Activated T-helper 9 cell treated with anti-CD3 and anti-CD28 coated beads, Interleukin-2, amount 50 U/mL, for 16 hours (primary cell): ENCODE data around the gene P2RX1.

Source experiments
- DNase-seq: peaks from one replicate; pipeline ENCODE4 v3.0.0-alpha.2; 2020; ENCODE audit warnings: low read depth

P2RX1 gene

DNA sequence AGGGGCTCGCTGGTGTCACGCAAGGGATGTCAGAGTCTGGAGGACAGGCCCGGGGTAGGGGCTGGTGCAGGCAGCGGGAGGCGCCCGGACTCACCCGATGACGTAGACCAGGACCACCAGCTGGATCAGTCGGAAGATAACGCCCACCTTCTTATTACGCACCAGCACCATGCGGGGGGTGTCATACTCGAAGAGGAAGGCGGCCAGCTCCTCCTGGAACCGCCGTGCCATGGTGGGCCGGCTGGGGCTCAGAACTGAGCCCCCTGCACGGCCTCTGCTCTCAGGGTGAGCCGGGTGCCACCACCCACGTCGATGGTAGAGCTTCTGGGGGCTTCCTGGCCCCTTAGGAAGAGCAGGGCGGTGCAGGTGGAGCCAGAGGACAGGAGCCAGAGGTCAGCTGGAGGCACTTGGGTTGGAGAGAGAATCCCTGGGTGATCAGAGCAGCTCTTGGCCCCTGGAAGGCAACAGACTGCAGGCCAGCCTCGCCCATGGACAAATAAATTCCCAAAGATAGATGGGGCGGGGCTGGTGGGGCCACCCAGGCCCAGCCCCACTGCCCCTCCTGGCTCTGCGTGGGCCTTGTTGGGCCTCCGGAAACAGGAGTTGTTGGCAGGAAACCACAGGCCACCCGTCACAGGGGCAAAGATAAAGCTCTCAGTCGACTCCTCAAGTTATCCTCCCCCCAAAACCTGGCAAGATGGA, at the start of gene P2RX1:
P2RX1 (minus strand) TSS at position 471 of the 702 bp plus-strand sequence; CDS start at position 231, 240 bp downstream.
- DNase-seq: no peak

DNA sequence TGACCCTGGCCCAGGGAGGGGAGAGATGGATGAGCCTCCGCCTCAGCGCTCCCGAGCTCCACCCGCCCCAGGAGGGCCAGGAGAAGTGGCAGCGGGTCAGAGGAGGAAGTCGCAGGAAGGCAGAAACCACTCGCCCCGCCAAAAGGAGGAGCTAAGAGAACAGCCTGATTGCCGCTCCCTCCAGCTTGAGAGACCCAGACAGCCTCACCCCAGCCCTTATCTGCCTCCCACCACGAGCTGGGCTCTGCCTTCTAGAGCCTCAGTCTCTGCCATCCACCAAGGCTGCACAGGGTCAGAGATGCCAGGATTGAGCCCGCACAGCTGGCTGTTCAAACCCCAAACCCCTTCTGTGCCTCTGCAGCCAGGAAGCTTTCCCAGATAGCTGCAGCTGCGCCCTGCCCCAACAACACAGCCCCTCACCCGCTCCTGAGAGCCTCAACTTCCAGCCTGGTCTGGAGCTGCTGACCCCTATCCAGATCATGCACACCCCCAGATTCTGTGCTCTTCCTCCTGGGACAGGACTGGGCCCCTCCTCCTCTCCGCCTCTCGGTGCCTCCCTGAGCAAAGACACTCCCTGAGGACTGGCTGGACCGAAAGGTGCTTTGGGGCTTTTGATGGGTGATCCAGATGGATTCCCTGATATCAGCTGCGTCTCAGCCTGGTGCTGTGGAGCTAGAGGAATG, 49.0 kb upstream of the P2RX1 start:
- DNase-seq: peak; percentile 42

DNA sequence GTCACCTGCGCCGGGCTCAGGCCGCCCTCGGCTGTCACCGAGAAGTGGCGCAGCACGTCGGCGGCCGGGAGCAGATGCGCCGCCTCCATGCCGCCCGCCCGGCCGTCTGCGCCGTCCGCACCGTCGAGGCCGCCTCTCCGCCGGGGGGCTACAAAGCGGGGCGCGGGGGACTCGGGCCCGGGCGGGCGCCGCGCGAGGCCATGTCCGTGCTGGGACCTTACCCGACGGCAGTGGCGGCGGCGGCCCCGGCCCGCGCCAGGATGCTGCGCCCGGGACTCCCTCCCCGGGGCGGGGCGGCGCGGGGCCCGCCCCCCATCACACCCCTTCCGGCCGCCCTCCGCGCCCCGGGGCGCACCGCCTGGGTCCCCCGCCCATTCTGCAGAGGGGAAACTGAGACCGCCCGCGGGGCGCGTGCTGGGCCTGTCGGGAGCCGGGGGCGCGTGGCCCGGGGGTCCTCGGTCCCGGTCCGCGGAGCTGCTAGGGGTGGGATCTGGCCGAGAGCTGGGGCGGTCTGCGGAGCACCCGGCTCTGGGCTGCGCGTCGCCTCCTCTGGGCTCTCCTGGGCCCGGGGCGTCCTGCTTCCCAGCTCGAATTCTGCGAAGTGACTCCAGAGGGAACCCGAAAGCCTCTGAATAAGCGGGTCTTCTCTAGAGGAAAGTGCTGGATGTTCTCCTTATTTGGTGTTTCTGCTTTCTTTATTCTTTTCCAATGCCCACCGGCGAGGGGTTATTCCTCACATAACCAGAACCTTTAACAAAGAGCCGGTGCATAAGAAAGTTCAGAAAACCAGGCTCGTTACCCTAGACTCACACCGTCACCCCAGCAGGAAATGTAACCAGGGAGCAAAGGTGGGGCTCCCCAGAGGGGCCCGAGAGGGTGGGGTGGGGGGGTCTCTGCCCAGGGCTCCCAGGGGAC, 48.2 kb upstream of the P2RX1 start, which contains the start of gene ATP2A3:
ATP2A3 (minus strand) TSS at position 235 of the 915 bp plus-strand sequence; CDS start at position 89, 146 bp downstream.
- peak; percentile 64 for DNase-seq

DNA sequence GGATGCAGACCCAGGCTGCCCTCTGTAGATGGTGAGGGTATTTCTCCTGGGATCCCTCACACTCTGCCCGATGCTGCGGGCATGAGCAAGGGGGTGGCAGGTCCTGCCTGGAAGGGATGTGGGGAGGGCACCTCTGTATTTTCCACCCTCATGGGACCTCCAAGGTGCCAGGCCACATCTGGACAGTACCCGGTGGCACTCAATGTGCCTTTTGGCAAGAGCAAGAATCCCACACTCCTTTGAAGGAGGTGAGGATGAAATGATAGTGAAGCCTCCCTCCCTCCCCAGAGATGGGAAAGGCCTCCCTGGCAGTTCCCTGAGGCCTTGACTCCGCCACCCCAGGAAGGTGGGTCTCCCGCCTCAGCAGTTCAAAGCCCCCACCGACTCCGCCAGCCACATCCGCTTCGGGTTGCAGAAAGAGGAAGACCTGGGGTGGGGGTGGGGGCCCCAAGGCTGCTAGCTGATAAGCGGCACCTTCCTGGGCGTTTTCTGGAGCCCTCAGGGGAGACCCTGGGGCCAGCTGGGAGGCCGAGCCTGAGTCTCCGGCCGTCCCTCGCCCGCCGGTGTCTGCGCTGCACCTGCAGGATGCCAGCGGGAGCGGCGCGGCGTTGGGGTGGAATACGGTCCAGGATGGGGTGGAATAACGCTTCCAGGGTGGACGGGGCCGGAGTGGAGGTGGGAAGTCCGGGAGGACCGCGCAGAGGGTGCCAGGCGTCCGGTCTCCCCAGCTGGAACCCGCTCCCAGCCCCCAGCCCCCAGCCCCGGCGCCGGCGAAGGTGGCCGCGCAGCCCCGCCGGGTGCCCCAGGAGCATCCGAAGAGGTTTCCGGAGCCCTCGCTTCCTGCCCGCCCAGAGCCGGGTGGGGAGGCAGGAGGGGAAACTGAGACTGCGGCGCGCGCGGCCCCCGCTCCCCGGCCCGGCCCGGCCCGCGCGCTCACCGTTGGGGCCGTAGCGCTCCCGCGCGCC, 47.3 kb upstream of the P2RX1 start:
- DNase-seq: peak; percentile 41

DNA sequence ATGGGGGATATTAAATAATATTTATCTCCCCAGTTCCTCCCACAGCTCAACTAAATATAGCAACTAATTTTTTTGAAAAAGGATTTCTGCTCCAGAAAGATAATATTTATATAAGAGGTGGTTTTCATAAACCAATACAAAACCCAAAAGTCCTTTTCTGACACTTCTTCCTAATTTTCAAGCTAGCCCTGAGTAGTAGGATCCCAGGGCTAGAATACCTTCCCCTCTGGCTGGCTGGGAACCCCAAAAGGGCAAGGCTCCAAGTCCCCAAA, 46.6 kb upstream of the P2RX1 start:
- no peak for DNase-seq

DNA sequence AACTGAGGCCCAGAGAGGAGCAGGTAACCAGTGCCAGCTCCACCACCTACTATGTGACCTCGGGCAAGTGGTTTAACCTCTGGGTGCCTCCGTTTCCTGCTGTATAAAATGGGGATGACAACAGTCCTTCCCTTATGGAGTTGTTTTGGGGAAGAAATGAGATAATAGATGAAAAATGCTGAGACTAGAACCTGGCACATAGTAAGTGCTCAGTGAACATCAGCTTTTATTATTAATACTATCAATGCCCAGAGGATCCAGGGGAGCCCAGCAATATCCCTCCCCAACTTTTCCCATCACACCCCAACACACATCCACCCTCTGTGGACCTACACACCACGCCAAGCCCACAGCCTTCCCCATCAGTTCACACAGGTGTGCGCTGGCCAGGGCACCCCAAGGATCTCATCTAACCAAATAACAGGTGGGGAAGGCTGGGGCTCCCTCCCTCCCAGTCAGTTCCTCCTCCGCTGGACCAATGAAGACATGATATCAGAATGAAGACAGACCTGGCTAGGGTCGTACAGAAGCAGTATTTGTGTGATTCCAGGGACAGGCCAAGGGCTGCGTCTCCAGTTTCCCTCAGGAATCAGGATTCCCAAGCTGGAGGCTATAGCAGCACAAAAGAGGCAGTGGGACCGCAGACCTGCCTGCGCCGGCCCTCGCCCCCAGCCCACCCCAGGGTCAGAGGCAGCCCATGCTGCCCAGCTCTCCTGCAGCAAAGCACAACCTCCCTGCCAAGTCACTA, 46.1 kb upstream of the P2RX1 start:
- DNase-seq: no peak

DNA sequence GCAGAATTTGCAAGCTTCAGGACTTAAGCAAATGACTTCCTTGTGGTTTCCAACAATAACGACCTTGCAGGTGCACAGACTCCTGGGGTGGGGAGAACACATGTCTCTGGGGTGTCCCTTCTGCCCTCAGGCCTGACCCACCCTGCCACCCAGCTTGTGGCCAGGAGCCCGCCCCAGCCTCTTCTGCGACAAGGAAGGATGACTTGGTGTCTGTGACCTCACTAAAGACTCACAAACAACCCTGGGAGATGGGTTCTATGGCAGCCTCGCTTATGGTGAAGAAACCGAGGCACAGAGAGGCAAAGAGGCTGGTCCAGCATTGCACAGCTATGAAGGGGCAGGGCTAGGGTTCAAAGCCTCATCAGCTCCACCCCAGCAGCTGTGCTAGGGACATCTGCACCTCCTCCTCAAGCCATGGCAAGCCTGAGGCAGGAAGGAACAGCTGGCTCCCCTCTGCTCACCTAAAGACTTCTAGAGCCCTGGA, 45.3 kb upstream of the P2RX1 start:
- no peak for DNase-seq

DNA sequence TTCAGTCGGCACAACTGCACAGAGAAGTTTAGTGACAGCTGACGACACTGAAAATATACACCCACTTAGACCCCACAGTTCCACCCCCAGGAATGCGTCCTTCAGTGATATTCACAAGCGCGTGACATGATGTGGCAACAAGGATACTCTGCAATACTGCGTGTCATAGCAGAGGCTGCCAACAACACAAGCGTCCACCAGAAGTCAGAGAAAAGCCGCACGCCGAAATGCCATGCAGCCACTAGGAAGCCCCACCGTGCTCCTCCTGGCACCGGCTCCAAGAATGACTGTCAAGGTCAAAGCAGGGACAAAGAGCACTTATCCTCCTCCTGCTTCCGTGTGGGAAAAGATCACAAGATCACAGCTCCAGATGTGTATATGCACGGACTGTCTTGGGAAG, 44.5 kb upstream of the P2RX1 start:
- no peak for DNase-seq

DNA sequence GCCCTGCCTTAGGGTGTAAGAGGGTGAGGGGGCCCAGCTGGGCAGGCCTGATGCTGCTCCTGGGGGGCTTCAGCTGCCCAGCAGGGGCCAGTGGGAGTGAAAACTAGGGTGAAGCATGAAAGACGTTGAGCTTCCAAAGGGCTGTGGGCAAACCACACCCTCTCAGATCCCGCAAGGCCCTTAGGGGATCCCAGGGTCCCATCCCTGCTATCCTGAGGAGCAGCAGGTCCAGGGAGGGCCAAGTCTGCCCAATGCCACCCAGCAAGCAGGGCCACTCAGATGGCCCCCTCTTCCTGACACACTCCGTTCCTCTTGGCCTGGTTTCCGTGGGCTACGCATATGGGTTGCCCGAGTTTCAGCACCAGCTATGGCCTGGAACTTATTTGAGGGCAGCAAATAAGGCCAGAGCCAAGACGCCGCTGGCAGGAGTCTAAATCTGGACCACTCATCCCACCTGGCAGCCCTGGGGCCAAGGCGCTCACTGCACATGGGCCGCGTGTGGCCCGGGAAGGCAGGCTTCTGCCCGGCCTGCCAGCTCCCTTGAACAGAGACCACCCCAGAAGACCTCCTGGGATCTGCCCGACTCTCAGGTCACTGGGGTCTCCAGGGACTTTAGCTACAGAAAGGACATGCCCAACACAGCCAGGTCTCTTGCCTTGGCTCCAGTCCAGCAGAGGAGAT, 43.8 kb upstream of the P2RX1 start:
- DNase-seq: no peak

DNA sequence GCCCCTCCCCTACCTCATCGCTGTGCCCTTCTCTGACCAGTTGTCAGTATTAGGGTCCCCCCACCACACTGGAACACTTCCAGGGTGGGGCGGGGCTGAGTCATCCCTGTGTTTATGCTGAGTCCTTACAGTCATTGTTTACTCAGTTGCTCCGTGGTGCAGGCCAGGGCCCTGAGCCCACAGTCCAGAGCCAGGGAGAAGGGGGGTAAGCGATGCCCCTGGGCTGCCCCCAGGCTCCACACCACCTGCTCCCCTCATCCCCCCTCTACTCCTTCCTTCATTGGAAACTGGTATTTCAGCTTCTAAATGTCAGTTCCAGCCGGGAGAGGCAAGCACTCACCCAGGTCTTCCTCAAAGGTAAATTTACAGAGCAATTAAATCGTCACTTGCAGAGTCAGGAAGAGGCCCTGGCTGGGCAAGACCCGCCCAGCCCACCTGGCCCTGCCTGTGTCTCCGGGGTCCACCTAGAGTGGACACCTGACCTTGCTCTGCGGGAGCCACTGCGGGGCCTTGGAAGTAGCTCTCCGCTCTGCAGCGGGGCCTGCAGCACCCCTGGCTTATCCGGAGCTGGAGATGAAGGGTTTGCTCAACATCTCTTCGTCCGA, 43.1 kb upstream of the P2RX1 start:
- no peak for DNase-seq

DNA sequence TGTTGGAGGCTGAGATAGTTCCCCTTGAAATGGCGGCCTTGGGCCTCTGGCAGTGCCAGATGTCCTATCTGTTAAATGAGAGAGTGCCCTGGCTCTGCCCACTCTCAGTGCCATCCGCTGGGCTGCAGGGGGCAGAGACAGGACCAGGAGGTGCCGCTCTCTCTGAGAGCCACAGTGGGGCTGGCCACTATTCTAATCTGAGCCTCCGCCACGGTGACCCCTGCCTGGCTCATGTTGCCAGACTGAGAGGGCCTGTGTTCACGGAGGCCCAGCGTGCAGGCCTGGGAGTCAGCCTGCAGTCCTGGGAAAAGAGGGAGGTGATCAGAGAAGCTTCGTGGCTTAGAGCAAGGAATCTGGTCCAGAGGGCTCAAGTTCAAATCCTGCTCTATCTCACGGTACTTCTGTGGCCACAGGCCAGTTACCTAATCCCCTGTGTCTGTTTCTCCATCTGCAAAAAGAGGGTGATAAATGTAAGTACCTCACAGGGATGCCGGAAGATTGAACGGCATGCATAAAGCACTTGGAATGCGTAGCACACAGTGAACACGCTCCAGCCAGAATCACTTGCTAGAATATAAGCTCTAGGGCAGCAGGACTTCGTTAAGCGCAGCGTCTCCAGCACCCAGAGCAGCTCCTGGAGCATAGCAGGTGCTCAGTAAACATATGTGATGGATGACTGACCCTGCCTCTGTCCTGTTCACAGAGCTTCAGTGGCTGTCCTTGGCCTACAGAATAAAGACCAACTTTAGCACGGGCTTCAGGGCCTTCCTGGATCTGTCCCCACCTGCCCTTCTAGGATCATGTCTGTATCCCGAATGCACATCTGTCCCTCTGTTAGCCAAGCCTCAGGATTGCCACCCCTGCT, 41.7 kb upstream of the P2RX1 start:
- no peak for DNase-seq

DNA sequence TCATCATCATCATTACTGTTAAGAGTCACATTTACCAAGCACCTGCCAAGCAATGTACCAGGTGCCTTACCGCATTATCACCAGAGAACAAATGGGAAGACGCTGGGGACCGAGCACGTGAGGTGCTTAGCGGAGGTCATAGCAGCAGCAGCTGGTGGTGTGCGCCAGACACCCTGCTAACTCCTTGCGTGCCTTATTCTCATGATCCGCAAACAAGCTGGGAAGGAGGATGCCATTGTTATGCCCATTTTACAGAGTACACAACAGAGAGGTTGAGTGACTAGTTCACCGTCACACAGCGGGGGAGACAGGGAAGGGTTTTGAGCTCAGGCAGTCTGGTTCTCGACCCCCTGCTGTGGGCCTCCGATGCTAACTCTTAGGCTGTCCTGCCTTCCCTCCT, 40.7 kb upstream of the P2RX1 start:
- no peak for DNase-seq

DNA sequence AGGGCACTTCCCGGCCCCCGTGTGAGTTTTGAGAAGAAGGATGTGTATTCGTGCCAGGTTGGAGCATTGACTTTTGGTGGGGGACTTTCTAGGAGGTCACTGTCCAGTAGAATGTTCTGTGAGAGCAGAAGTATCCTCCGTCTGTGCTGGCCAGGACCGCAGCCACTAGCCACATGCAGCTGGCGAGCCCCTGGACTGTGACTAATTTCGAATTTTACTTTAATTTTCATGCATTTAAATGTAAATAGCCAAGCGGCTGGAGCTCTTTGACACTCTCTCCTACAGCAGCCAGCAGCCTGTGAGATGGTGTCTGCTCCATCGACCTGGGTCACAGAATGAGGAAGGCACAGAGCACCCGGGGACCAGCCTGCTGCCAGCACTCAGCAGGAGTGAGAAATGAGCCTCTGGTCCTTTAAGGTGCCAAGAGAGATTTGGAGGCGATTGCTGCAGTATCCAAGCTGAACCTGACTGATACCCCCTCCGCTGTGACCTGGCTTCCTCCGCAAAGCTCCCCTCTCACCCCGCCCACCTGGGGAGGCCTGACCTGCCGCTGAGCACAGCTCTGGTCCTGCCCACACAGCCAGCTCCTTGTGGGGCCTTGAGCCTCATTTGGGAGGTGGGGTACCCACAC, 40.2 kb upstream of the P2RX1 start:
- DNase-seq: no peak

DNA sequence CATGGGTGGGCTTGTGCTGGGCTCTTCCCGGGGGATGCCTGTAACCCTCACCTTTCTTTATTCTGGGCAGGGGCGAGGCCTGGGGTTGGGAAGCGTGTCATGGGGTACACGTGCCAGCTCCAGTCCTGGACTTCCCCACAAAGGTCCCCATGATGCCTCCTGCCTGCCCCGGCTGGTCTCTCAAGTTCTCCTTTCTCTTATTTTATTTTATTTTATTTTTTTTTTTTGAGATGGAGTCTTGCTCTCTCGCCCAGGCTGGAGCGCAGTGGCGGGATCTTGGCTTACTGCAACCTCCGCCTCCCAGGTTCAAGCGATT, 39.4 kb upstream of the P2RX1 start:
- DNase-seq: no peak

DNA sequence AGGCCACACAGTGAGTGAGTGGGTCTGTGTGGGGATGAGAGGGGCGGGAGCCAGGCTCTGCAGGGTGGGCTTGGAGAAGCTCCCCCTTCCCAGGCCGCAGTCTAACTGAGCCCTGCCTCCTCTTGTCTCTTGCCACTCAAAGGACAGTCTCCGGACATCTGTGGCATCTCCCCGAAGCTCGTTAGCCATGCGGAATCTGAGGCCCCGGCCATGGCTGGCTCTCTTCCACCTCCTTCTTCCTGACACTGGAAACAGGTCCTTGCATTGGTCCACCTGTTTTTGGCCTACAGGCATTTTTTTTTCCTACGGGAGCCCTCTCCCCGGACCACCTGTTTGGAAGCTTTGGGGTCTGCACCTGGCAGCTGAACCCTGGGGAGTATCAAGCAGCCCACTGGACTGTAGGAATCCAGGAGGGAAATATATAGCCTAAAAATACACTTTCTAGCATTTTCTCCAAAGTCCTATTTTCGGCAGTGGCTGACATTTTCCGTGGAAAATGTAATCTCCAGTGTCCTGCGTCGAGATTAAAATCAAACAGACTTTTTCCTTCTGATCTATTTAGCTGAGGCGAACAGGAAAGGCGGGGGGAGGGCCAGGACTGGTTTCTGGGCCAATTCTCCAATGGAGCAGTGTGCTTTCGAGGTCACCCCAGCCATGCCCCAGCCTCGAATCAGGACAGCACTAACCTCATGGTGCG, 38.9 kb upstream of the P2RX1 start:
- no peak for DNase-seq

DNA sequence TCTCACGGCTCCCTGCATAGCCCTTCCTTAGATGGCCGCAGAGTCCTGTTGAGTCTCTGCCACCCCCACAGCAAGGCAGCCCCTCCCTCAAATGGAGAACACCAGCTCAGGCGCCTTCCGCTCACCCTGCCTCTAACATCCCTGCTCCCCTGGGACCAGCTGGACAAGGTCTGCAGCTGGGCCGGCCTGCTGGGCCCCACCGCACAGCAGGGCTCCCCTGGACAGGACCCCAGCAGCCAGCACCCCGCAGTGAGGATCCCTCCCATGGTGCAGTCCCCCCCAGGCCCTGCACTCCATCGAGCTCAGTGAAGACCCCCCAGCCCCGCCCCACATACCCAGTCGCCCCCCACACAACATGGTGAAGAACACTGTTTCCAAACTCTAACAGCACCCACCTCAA, 37.8 kb upstream of the P2RX1 start:
- DNase-seq: no peak

DNA sequence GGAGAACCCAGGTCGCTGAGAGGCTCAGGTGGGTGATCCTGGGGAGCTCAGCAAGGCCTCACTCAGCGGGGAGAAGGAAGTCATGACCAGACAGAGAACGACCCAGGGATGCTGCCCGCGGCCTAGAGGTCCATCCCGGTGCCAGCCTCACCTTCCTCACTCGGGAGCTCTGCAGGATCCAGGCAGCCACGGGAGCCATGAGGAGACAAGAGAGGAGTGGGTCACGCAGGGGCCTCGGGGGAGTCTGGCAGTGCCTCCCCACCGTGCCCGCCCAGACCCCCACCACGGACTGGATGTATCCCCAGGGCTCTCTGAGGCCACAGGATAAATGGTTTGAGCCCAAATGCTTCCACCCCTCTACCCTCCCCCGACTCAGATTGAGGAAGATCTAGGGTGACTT, 37.3 kb upstream of the P2RX1 start:
- DNase-seq: no peak

DNA sequence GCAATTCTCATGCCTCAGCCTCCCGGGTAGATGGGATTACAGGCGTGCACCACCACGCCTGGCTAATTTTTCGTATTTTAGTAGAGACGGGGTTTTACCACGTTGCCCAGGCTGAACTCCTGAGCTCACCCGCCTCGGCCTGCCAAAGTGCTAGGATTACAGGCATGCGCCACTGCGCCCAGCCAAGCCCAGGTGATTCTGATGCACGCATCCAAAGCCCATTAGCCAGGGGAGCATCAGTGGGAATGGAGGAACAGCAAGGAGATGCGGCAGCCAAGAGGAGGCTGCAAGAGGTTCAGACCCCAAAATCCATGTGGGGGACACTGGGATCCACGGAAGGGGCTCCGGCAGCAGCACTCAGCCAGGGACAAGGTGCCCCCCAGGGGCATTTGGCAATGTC, 35.9 kb upstream of the P2RX1 start:
- DNase-seq: no peak
